MM.1S (cell line): ENCODE data around the gene CELF5.
"Not testable (repeated sequence)": the region's sequence is repeated elsewhere in the genome, so short reads cannot be mapped to it uniquely, and the experiment has no call there.

ENCODE experiments used
- DNase-seq: peaks from one replicate; pipeline ENCODE4 v3.0.0-alpha.2; 2015
- H2AFZ ChIP-seq: fragments of 300-600 bp; sonication (generic); 2 replicates; pipeline ENCODE4 v1.6.0; 2016; ENCODE audit warnings: antibody characterized with exemption, low read length
- H3F3A ChIP-seq: fragments of 300-600 bp; sonication (generic); 2 replicates; pipeline ENCODE4 v1.6.1; 2016; ENCODE audit warnings: mild to moderate bottlenecking, antibody characterized with exemption, low read length, moderate library complexity, mixed read lengths; ENCODE audit not compliant: insufficient read depth
- H3K27ac ChIP-seq: fragments of 300-600 bp; sonication (generic); 2 replicates; pipeline ENCODE4 v1.5.1; 2016; ENCODE audit warnings: mild to moderate bottlenecking, low read length
- H3K27me3 ChIP-seq: fragments of 300-600 bp; sonication (generic); replicated peaks from 2 replicates; pipeline ENCODE4 v1.6.0; 2016; ENCODE audit warnings: low read length; ENCODE audit not compliant: insufficient read depth
- H3K36me3 ChIP-seq: fragments of 300-600 bp; sonication (generic); replicated peaks from 2 replicates; pipeline ENCODE4 v1.6.1; 2016; ENCODE audit warnings: mild to moderate bottlenecking, low read length, mixed read lengths; ENCODE audit not compliant: insufficient read depth
- H3K4me1 ChIP-seq: fragments of 300-600 bp; sonication (generic); 2 replicates; pipeline ENCODE4 v1.6.1; 2016; ENCODE audit warnings: low read length, mixed read lengths
- H3K4me2 ChIP-seq: fragments of 300-600 bp; sonication (generic); 2 replicates; pipeline ENCODE4 v1.6.0; 2016; ENCODE audit warnings: low read depth, low read length
- H3K4me3 ChIP-seq: fragments of 300-600 bp; sonication (generic); 2 replicates; pipeline ENCODE4 v1.5.1; 2016; ENCODE audit warnings: low read length, mixed read lengths
- H3K79me2 ChIP-seq: fragments of 300-600 bp; sonication (generic); 2 replicates; pipeline ENCODE4 v1.6.1; 2016; ENCODE audit warnings: mixed run types, low read length, mixed read lengths
- H3K9ac ChIP-seq: fragments of 300-600 bp; sonication (generic); 2 replicates; pipeline ENCODE4 v1.6.1; 2016; ENCODE audit warnings: low read length, mixed read lengths
- H3K9me2 ChIP-seq: fragments of 300-600 bp; sonication (generic); replicated peaks from 2 replicates; pipeline ENCODE4 v1.6.1; 2016; ENCODE audit warnings: mild to moderate bottlenecking, low read length, mixed read lengths; ENCODE audit not compliant: insufficient read depth
- H3K9me3 ChIP-seq: fragments of 300-600 bp; sonication (generic); replicated peaks from 2 replicates; pipeline ENCODE4 v1.6.1; 2016; ENCODE audit warnings: mild to moderate bottlenecking, low read length, mixed read lengths; ENCODE audit not compliant: insufficient read depth
- H4K20me1 ChIP-seq: fragments of 300-600 bp; sonication (generic); 2 replicates; pipeline ENCODE4 v1.6.1; 2016; ENCODE audit warnings: mild to moderate bottlenecking, low read length, moderate library complexity, mixed read lengths; ENCODE audit not compliant: insufficient read depth
- CTCF ChIP-seq: fragments of 300-600 bp; sonication (generic); IDR thresholded peaks from 2 replicates; pipeline ENCODE4 v1.5.1; 2016; ENCODE audit warnings: antibody characterized with exemption, low read length, mixed read lengths
- EZH2 ChIP-seq: fragments of 300-600 bp; sonication (generic); optimal IDR thresholded peaks from 2 replicates; pipeline ENCODE3; 2017; ENCODE audit warnings: low read depth, mild to moderate bottlenecking, antibody characterized with exemption, low read length, mixed read lengths
- EZH2phosphoT487 ChIP-seq: fragments of 300-600 bp; sonication (generic); IDR thresholded peaks from 2 replicates; pipeline ENCODE4 v1.6.1; 2018; ENCODE audit warnings: antibody characterized with exemption, low read length

The CELF5 gene

DNA sequence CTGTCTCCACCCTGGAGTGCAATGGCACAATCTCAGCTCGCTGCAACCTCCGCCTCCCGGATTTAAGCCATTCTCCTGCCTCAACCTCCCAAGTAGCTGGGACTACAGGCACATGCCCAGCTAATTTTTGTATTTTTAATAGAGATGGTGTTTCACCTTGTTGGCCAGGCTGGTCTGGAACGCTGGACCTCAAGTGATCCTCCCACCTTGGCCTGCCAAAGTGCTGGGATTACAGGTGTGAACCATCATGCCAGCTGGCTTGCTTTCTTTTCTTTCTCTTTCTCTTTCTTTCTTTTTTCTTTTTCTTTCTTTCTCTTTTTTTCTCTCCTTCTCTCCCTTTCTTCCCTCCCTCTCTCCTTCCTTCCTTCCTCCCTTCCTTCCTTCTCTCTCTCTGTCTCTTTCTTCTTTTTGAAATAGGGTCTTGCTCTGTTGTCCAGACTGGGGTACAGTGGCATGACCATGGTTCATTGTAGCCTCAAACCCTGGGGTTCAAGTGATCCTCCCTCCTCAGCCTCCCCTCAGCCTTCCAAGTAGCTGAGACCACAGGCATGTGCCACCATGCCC, 108.6 kb downstream of the CELF5 start:
- no peak for TF ChIP-seq CTCF
- TF ChIP-seq EZH2 = no peak
- TF ChIP-seq EZH2phosphoT487 = no peak
- Histone ChIP-seq H3K4me1 (no peaks in the 10 kb centered on the region), H3K4me2 (no peak overlapping the region), H3K9ac (no peak overlapping the region), H3K36me3 (no peaks in the 10 kb centered on the region), H3K9me2 (no peaks in the 10 kb centered on the region), H3K4me3 (no peak overlapping the region), H3K27me3 (peaks cover 93% of the 10 kb centered on the region), H3K79me2 (no peaks in the 10 kb centered on the region), H3F3A (no peaks in the 10 kb centered on the region), H3K9me3 (no peaks in the 10 kb centered on the region), H4K20me1 (no peaks in the 10 kb centered on the region), H2AFZ (no peak overlapping the region), H3K27ac (no peak overlapping the region)
- no peak for DNase-seq

GRCh38 chr19:3333662-3334061, 109.2 kb downstream of the CELF5 start:
- no peaks in the 10 kb centered on the region for H3F3A ChIP-seq
- H3K9me3 ChIP-seq = no peaks in the 10 kb centered on the region
- H3K4me1 ChIP-seq = no peaks in the 10 kb centered on the region
- no peak overlapping the region for H3K9ac ChIP-seq
- no peak overlapping the region for H2AFZ ChIP-seq
- H3K4me2 ChIP-seq = no peak overlapping the region
- no peak for TF ChIP-seq CTCF
- no peak overlapping the region for H3K27ac ChIP-seq
- no peak overlapping the region for H3K4me3 ChIP-seq
- H3K79me2 ChIP-seq = no peaks in the 10 kb centered on the region
- no peaks in the 10 kb centered on the region for H4K20me1 ChIP-seq
- no peaks in the 10 kb centered on the region for H3K36me3 ChIP-seq
- DNase-seq = no peak
- H3K27me3 ChIP-seq = peaks cover 92% of the 10 kb centered on the region
- H3K9me2 ChIP-seq = no peaks in the 10 kb centered on the region

- H3K27me3 ChIP-seq = peaks cover 90% of the 10 kb centered on the region
- H4K20me1 ChIP-seq, H3K9me3 ChIP-seq, H2AFZ ChIP-seq, H3K36me3 ChIP-seq, H3F3A ChIP-seq, H3K9ac ChIP-seq, H3K4me1 ChIP-seq, DNase-seq, H3K27ac ChIP-seq, H3K79me2 ChIP-seq, H3K4me3 ChIP-seq, H3K9me2 ChIP-seq, H3K4me2 ChIP-seq: not testable (repeated sequence)
Observed at GRCh38 chr19:3334749-3335430, 110.4 kb downstream of the CELF5 start.
